ENCODE data around the gene CCR1.
"Not testable (repeated sequence)": the region's sequence is repeated elsewhere in the genome, so short reads cannot be mapped to it uniquely, and the experiment has no call there.

Gene CCR1

GRCh38 chr3:46163556-46164041, 44.5 kb downstream of the CCR1 start:
- no peak for DNase-seq

- no peak for DNase-seq
Measured at GRCh38 chr3:46162975-46163555, 45.0 kb downstream of the CCR1 start.

GRCh38 chr3:46157685-46158084, 50.4 kb downstream of the CCR1 start:
- DNase-seq = not testable (repeated sequence)

- no peak for DNase-seq
Measured at GRCh38 chr3:46154311-46154710, 53.8 kb downstream of the CCR1 start.

All from activated CD4-positive, alpha-beta T cell treated with anti-CD3 and anti-CD28 coated beads, Interleukin-2, amount 50 U/mL, for 4 hours (primary cell).